ENCODE results near the gene ZNF346. TPM values are rescaled to one million over a fixed set of nuclear protein-coding genes. Genes with fewer than 3 reads are reported as not detected.

Gene ZNF346
- total and polyA plus RNA-seq, 10 of the 15 experiments (the other 5 are each of a cell fraction or from before 2014, with no cell fraction given), result 6.5 to 30.2 (median 24.0) TPM

GRCh38 chr5:177006265-177006972, 16.1 kb upstream of the ZNF346 start, which contains the start of gene UIMC1 (continued):
- no peak for TF ChIP-seq USF1 (IDR thresholded peaks at IDR 0.05; ENCODE audit: borderline replicate concordance, extremely low read length, insufficient read depth, low read depth, low read length)
- TF ChIP-seq NFYA (IDR thresholded peaks at IDR 0.05; ENCODE audit: borderline replicate concordance, low read depth, low read length), result no peak
- TF ChIP-seq IRF5 (IDR thresholded peaks at IDR 0.05; ENCODE audit: borderline replicate concordance), result no peak
- TF ChIP-seq RELA (IDR thresholded peaks at IDR 0.05; ENCODE audit: borderline replicate concordance, partially characterized antibody), result no peak
- peak; percentile 91 for TF ChIP-seq BCLAF1 (IDR thresholded peaks at IDR 0.05)
- TF ChIP-seq HDAC6 (IDR thresholded peaks at IDR 0.05; ENCODE audit: unreplicated experiment), result peak; percentile 37
- no peak for TF ChIP-seq ZZZ3 (IDR thresholded peaks at IDR 0.05; ENCODE audit: control insufficient read depth, insufficient read length, low read depth)
- peak; percentile 30; the same call in 1 of the 2 replicates for TF ChIP-seq LARP7 (IDR thresholded peaks at IDR 0.05)
- TF ChIP-seq IKZF2 (IDR thresholded peaks at IDR 0.05), result peak; percentile 71 to 72
- TF ChIP-seq ZNF207 (IDR thresholded peaks at IDR 0.05; ENCODE audit: borderline replicate concordance), result peak; percentile 88; the same call in 1 of the 2 replicates
- TF ChIP-seq PAX8 (IDR thresholded peaks at IDR 0.05), result no peak
- TF ChIP-seq CBFB (IDR thresholded peaks at IDR 0.05; ENCODE audit: low read depth), result no peak
- TF ChIP-seq BACH1 (IDR thresholded peaks at IDR 0.05; ENCODE audit: borderline replicate concordance), result 0 out of 2 replicates have a peak, but pooled peaks have one; percentile 27
- no peak; the same call in none of the 2 replicates for TF ChIP-seq MAX (IDR thresholded peaks at IDR 0.05; ENCODE audit: low read depth, low read length)
- peak in 1 of 2 experiments; percentile 8; a peak in 1 of 4 replicates for TF ChIP-seq EP300 (IDR thresholded peaks at IDR 0.05; ENCODE audit: borderline replicate concordance in 1 of 2, control insufficient read depth in 1 of 2, low read depth in 2 of 2, low read length in 2 of 2)
- no peak for TF ChIP-seq NFYB (IDR thresholded peaks at IDR 0.05; ENCODE audit: insufficient read depth, low read depth, low read length)
- TF ChIP-seq TCF7 (IDR thresholded peaks at IDR 0.05; ENCODE audit: borderline replicate concordance), result no peak
- TF ChIP-seq ZBTB4 (CRISPR knock-in tag; IDR thresholded peaks at IDR 0.05), result no peak
